ENCODE results near the gene CD300E. TPM values are rescaled to one million over a fixed set of nuclear protein-coding genes. Genes with fewer than 3 reads are reported as not detected.

Gene CD300E, protein sequence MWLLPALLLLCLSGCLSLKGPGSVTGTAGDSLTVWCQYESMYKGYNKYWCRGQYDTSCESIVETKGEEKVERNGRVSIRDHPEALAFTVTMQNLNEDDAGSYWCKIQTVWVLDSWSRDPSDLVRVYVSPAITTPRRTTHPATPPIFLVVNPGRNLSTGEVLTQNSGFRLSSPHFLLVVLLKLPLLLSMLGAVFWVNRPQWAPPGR
- total RNA-seq = not detected

GRCh38 chr17:74623693-74624093, at the start of gene CD300E:
Gene CD300E, minus strand, starts transcription at chr17:74623738. Its CDS starts 117 bp downstream, at chr17:74623621.
- DNase-seq (no peak), ATAC-seq (no peak)
- POLR2A ChIA-PET = no interaction called here
- H3K36me3 Mint-ChIP-seq (ENCODE audit: low read depth) = no peaks in the 10 kb centered on the region
- H3K9me3 Mint-ChIP-seq (ENCODE audit: insufficient read depth) = no peaks in the 10 kb centered on the region
- CTCF ChIA-PET = interaction anchor here (1.4 kb wide), 1 partner anchor 34 kb away, joined by 3 read pairs; no protein-coding TSS in a partner anchor
- no peak within 1 kb of the TSS for H3K4me3 Mint-ChIP-seq
- peaks cover 63% of the 10 kb centered on the region for H3K27me3 Mint-ChIP-seq (ENCODE audit: low read depth)
- H3K4me1 Mint-ChIP-seq (ENCODE audit: low read depth) = no peaks in the 10 kb centered on the region
- no peak within 1 kb of the TSS for H3K27ac Mint-ChIP-seq

DNA sequence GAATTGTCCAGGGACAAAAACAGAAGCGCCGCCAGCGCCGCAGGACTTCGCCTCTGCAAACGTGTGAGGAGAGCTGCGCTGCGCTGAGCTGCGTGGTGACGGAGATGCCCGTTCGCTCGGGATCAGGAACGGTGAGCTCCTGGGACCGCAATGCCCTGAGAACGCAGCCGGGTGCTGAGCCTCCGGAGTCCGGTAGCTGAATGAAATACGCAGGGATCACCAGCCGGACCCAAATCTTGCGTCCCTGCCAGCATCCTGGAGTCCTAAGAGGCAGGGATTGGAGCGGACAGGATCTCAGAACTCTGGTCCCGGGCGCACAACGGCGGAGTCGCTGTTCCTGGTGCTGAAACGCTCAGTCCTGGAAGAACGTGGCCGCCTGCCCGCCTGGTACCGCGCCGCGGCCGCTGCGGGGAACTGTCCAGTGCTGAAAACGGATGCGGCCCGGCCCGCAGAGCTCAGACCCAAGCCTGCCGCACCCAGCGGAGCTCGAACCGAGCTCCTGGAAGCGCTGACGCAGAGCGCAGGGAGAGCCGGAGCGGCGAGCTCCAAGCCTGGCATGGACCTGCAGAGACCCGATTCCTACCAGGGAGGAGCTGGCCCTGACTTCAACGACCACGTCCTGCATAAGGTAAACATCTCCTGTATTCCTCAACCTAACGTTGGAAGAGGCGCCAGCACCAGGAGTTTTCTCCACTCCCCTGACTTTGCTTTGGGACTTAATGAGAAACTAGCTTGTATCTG, 47.7 kb upstream of the CD300E start:
- DNase-seq (peak; percentile 86), ATAC-seq (peak; percentile 99)
- POLR2A ChIA-PET = interaction anchor here (0.5 to 1.0 kb wide), 2 partner anchors 22 to 65 kb away, joined by 3 read pairs; no protein-coding TSS in a partner anchor
- CTCF ChIA-PET = interaction anchor here (0.6 to 6.6 kb wide), 4 partner anchors 13 to 191 kb away, joined by 3 to 40 read pairs (median 19); partner anchors contain the start of gene RAB37
- Mint-ChIP-seq H3K27me3 (ENCODE audit: low read depth) (peaks cover 56% of the 10 kb centered on the region), H3K36me3 (ENCODE audit: low read depth) (no peaks in the 10 kb centered on the region), H3K4me3 (no peak overlapping the region), H3K27ac (no peak overlapping the region), H3K4me1 (ENCODE audit: low read depth) (no peaks in the 10 kb centered on the region), H3K9me3 (ENCODE audit: insufficient read depth) (peaks cover 3% of the 10 kb centered on the region)

GRCh38 chr17:74670329-74670728, 46.8 kb upstream of the CD300E start:
- ATAC-seq = no peak
- Mint-ChIP-seq H3K4me1 (ENCODE audit: low read depth) (no peaks in the 10 kb centered on the region), H3K36me3 (ENCODE audit: low read depth) (no peaks in the 10 kb centered on the region), H3K27ac (no peak overlapping the region), H3K9me3 (ENCODE audit: insufficient read depth) (peaks cover 3% of the 10 kb centered on the region), H3K27me3 (ENCODE audit: low read depth) (peaks cover 54% of the 10 kb centered on the region), H3K4me3 (no peak overlapping the region)
- no peak for DNase-seq
- ChIA-PET POLR2A (interaction anchor here (1.0 kb wide), 1 partner anchor 66 kb away, joined by 3 read pairs; no protein-coding TSS in a partner anchor), CTCF (interaction anchor here (6.0 to 6.6 kb wide), 2 partner anchors 12 to 67 kb away, joined by 35 to 40 read pairs; partner anchors contain the start of gene RAB37)

GRCh38 chr17:74663561-74663960, 40.0 kb upstream of the CD300E start:
- H3K27ac Mint-ChIP-seq = no peak overlapping the region

GRCh38 chr17:74659889-74660288, 36.4 kb upstream of the CD300E start:
- DNase-seq = no peak
- POLR2A ChIA-PET = interaction anchor here (0.9 kb wide), 1 partner anchor 78 kb away, joined by 3 read pairs; no protein-coding TSS in a partner anchor
- CTCF ChIA-PET = interaction anchor here (1.0 to 6.6 kb wide), 4 partner anchors 11 to 111 kb away, joined by 4 to 284 read pairs (median 22); partner anchors contain the start of gene RAB37
- Mint-ChIP-seq H3K9me3 (ENCODE audit: insufficient read depth) (no peaks in the 10 kb centered on the region), H3K4me3 (no peak overlapping the region), H3K27ac (no peak overlapping the region), H3K27me3 (ENCODE audit: low read depth) (peaks cover 56% of the 10 kb centered on the region), H3K4me1 (ENCODE audit: low read depth) (peaks cover 5% of the 10 kb centered on the region), H3K36me3 (ENCODE audit: low read depth) (no peaks in the 10 kb centered on the region)
- no peak for ATAC-seq

More at GRCh38 chr17:74663561-74663960, 40.0 kb upstream of the CD300E start:
- Mint-ChIP-seq H3K4me3 (no peak overlapping the region), H3K4me1 (ENCODE audit: low read depth) (no peaks in the 10 kb centered on the region), H3K36me3 (ENCODE audit: low read depth) (no peaks in the 10 kb centered on the region), H3K27me3 (ENCODE audit: low read depth) (peaks cover 59% of the 10 kb centered on the region), H3K9me3 (ENCODE audit: insufficient read depth) (no peaks in the 10 kb centered on the region)
- CTCF ChIA-PET = interaction anchor here (2.5 to 2.9 kb wide), 2 partner anchors 74 to 128 kb away, joined by 12 to 17 read pairs; partner anchors contain the start of gene RAB37
- DNase-seq (no peak), ATAC-seq (no peak)
- POLR2A ChIA-PET = no interaction called here

DNA sequence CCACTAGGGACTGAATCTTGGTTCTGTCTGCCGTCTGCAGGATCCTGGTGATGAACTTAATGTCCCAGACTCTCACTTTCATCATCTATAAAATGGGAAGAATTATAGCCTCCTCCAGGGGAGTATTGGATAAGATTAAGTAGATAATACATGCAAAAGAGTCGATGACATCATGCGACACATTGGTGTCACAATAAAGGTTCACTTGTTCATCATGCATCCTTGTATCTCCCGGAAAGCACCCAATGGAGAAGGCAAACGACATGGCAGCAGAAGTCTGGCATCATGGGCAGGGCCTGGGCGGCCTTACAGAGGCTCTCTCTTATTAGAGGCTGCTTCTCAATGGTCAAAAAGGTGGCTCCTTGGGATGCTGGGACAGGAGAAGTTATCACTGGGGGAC, 35.1 kb upstream of the CD300E start:
- no peaks in the 10 kb centered on the region for H3K9me3 Mint-ChIP-seq (ENCODE audit: insufficient read depth)
- no peak overlapping the region for H3K27ac Mint-ChIP-seq
- H3K4me3 Mint-ChIP-seq = no peak overlapping the region
- H3K4me1 Mint-ChIP-seq (ENCODE audit: low read depth) = peaks cover 5% of the 10 kb centered on the region
- ChIA-PET POLR2A (no interaction called here), CTCF (interaction anchor here (1.9 to 6.6 kb wide), 12 partner anchors 12 to 302 kb away, joined by 8 to 284 read pairs (median 32); partner anchors contain the start of gene RAB37)
- DNase-seq = no peak
- no peaks in the 10 kb centered on the region for H3K36me3 Mint-ChIP-seq (ENCODE audit: low read depth)
- ATAC-seq = no peak
- H3K27me3 Mint-ChIP-seq (ENCODE audit: low read depth) = peaks cover 49% of the 10 kb centered on the region

DNA sequence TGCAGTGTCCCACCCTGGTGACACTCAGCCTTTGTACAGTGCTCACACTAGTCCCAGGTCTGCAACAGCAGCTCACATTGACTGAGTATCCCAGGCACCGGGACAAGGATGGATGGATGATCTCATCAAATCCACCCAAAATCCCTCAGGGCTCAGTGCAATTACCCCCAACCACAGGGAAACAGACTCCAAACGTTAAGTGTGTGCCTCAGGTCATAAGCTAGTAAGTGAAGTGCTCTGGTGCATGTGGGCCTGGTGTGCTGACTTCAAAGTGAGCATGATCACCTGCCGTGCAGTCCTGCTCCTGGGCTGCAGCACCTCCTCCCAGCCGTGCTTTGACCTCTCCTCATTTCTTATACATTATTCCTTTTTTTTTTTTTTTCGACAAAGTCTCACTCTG, 31.2 kb upstream of the CD300E start:
- Mint-ChIP-seq H3K4me3 (no peak overlapping the region), H3K27ac (no peak overlapping the region), H3K4me1 (ENCODE audit: low read depth) (peaks cover 5% of the 10 kb centered on the region), H3K36me3 (ENCODE audit: low read depth) (no peaks in the 10 kb centered on the region), H3K27me3 (ENCODE audit: low read depth) (peaks cover 51% of the 10 kb centered on the region), H3K9me3 (ENCODE audit: insufficient read depth) (no peaks in the 10 kb centered on the region)
- ChIA-PET POLR2A (interaction anchor here (1.5 kb wide), 1 partner anchor 82 kb away, joined by 4 read pairs; the partner anchor contains the start of gene RAB37), CTCF (interaction anchor here (6.6 kb wide), 1 partner anchor 82 kb away, joined by 284 read pairs; the partner anchor contains the start of gene RAB37)
- ATAC-seq (no peak), DNase-seq (no peak)

DNA sequence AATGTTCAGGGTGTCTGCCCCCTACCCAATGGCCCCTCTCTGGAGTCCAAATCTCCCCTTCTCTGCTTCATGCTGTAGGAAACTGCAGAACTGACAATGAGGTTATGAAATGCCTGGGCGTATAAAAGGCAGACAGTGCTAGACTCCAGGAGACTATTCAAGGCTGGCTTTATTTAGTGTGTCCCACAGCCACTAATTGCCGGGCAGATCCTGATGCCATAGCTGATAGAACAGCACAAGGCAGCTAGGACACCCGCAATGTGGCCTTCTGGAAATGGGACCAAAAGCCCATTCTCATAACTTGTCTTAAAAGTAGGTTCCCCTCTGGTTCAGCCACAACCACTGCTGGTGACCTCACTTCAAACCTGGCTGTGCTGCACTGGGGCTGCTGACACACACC, 28.5 kb upstream of the CD300E start:
- POLR2A ChIA-PET = no interaction called here
- H3K27me3 Mint-ChIP-seq (ENCODE audit: low read depth) = peaks cover 45% of the 10 kb centered on the region

GRCh38 chr17:74649909-74650308, 26.4 kb upstream of the CD300E start:
- H3K36me3 Mint-ChIP-seq (ENCODE audit: low read depth) = no peaks in the 10 kb centered on the region
- H3K27me3 Mint-ChIP-seq (ENCODE audit: low read depth) = peaks cover 48% of the 10 kb centered on the region
- DNase-seq (no peak), ATAC-seq (no peak)
- H3K9me3 Mint-ChIP-seq (ENCODE audit: insufficient read depth) = no peaks in the 10 kb centered on the region
- CTCF ChIA-PET = interaction anchor here (1.1 kb wide), 1 partner anchor 22 kb away, joined by 3 read pairs; no protein-coding TSS in a partner anchor
- no peaks in the 10 kb centered on the region for H3K4me1 Mint-ChIP-seq (ENCODE audit: low read depth)
- H3K27ac Mint-ChIP-seq = no peak overlapping the region
- H3K4me3 Mint-ChIP-seq = no peak overlapping the region
- POLR2A ChIA-PET = interaction anchor here (0.7 kb wide), 1 partner anchor 22 kb away, joined by 3 read pairs; no protein-coding TSS in a partner anchor

More for the DNA sequence above, 28.5 kb upstream of the CD300E start:
- no peak overlapping the region for H3K27ac Mint-ChIP-seq
- DNase-seq (no peak), ATAC-seq (no peak)
- no peaks in the 10 kb centered on the region for H3K4me1 Mint-ChIP-seq (ENCODE audit: low read depth)
- no peaks in the 10 kb centered on the region for H3K9me3 Mint-ChIP-seq (ENCODE audit: insufficient read depth)
- no peaks in the 10 kb centered on the region for H3K36me3 Mint-ChIP-seq (ENCODE audit: low read depth)
- no peak overlapping the region for H3K4me3 Mint-ChIP-seq
- CTCF ChIA-PET = interaction anchor here (0.7 kb wide), 1 partner anchor 84 kb away, joined by 4 read pairs; no protein-coding TSS in a partner anchor

- ATAC-seq (no peak), DNase-seq (no peak)
- no peaks in the 10 kb centered on the region for H3K4me1 Mint-ChIP-seq (ENCODE audit: low read depth)
- CTCF ChIA-PET = interaction anchor here (1.0 to 3.1 kb wide), 5 partner anchors 9 to 217 kb away, joined by 3 to 24 read pairs (median 3); partner anchors contain the start of gene RAB37
- no peaks in the 10 kb centered on the region for H3K9me3 Mint-ChIP-seq (ENCODE audit: insufficient read depth)
- H3K36me3 Mint-ChIP-seq (ENCODE audit: low read depth) = no peaks in the 10 kb centered on the region
- peaks cover 52% of the 10 kb centered on the region for H3K27me3 Mint-ChIP-seq (ENCODE audit: low read depth)
- no peak overlapping the region for H3K27ac Mint-ChIP-seq
- POLR2A ChIA-PET = interaction anchor here (0.9 kb wide), 1 partner anchor 16 kb away, joined by 3 read pairs; no protein-coding TSS in a partner anchor
- no peak overlapping the region for H3K4me3 Mint-ChIP-seq
Measured at GRCh38 chr17:74647871-74648672, 24.5 kb upstream of the CD300E start.

DNA sequence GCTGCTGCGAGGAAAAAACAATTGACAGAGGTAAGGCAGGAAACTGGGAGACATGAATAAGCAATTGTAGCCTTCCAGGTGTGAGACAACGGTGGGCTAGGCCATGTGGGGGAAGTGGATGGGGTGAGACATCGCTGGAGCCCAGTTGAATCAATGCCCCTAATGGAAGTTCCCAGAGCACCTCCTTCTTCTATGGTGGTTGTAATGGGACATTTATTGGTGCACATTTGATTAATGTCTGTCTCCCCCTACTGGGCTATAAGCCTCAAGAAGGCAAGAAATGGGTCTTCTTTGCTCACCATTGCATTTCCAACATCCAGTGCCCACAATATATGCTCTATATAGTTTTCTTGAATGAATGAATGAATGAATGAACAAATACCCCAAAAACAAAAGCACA, 22.7 kb upstream of the CD300E start:
- peaks cover 53% of the 10 kb centered on the region for H3K27me3 Mint-ChIP-seq (ENCODE audit: low read depth)
- POLR2A ChIA-PET = no interaction called here
- no peak for DNase-seq

More for the DNA sequence above, 22.7 kb upstream of the CD300E start:
- no peak overlapping the region for H3K4me3 Mint-ChIP-seq
- H3K27ac Mint-ChIP-seq = no peak overlapping the region
- CTCF ChIA-PET = interaction anchor here (3.1 kb wide), 1 partner anchor 11 kb away, joined by 24 read pairs; no protein-coding TSS in a partner anchor
- H3K4me1 Mint-ChIP-seq (ENCODE audit: low read depth) = no peaks in the 10 kb centered on the region
- ATAC-seq = peak; percentile 53
- no peaks in the 10 kb centered on the region for H3K9me3 Mint-ChIP-seq (ENCODE audit: insufficient read depth)
- no peaks in the 10 kb centered on the region for H3K36me3 Mint-ChIP-seq (ENCODE audit: low read depth)

All from activated CD8-positive, alpha-beta T cell treated with anti-CD3 and anti-CD28 coated beads, Interleukin-2, amount 10 ng/mL, durations not matched to agents 7 days and 5 days (primary cell).